Breast epithelium (tissue), 3 donors: ENCODE measurements around the gene BEND3.

Source experiments
- POLR2A ChIP-seq: fragments of 450-650 bp; IDR thresholded peaks from one replicate; pipeline ENCODE4 v1.6.1; 2016; ENCODE audit warnings: antibody characterized with exemption, mild to moderate bottlenecking, moderate library complexity
- POLR2AphosphoS5 ChIP-seq, 3 donors: sonication (generic); formaldehyde crosslinking; IDR thresholded peaks; one replicate each; pipeline ENCODE4 v1.6.1; 2017; ENCODE audit warnings: antibody characterized with exemption in 3 of 3
- TF ChIP-seq, protein P1 (sequence below), 3 donors: fragments of 450-650 bp; IDR thresholded peaks; one replicate each; pipeline ENCODE4 v1.5.1; 2016 to 2017; ENCODE audit warnings: antibody characterized with exemption in 3 of 3, mild to moderate bottlenecking in 3 of 3, moderate library complexity in 3 of 3

GRCh38 chr6:107068691-107069630 is 46.4 kb downstream of the BEND3 start:
- TF ChIP-seq, protein P1, sequence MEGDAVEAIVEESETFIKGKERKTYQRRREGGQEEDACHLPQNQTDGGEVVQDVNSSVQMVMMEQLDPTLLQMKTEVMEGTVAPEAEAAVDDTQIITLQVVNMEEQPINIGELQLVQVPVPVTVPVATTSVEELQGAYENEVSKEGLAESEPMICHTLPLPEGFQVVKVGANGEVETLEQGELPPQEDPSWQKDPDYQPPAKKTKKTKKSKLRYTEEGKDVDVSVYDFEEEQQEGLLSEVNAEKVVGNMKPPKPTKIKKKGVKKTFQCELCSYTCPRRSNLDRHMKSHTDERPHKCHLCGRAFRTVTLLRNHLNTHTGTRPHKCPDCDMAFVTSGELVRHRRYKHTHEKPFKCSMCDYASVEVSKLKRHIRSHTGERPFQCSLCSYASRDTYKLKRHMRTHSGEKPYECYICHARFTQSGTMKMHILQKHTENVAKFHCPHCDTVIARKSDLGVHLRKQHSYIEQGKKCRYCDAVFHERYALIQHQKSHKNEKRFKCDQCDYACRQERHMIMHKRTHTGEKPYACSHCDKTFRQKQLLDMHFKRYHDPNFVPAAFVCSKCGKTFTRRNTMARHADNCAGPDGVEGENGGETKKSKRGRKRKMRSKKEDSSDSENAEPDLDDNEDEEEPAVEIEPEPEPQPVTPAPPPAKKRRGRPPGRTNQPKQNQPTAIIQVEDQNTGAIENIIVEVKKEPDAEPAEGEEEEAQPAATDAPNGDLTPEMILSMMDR (IDR thresholded peaks at IDR 0.05), result no peak
- TF ChIP-seq POLR2A (no peak), POLR2AphosphoS5 (IDR thresholded peaks at IDR 0.05) (no peak)
